ENCODE data around the gene ZFYVE26. TPM values are rescaled to one million over a fixed set of nuclear protein-coding genes. Genes with fewer than 3 reads are reported as not detected.

Gene ZFYVE26
- total RNA-seq, 1 donor from 2014 or later = 40.7 TPM

DNA sequence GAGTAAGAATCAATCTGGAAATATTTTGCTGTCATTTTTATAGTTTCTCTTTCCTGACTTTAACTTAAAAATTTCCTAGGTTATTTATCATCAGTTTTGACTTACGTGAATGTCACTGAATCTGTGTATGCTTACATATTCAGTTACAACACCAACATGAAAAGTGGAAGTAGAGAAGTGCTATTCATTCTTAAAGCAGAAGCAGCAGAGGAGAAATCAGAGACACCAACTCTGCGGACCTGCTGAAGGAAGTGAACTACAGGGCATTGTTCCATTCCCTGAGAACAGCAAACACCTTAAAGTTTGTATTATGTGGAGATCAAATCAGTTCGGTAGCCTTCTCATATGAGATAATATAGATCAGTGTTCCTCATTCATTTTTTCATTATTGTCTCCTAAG lies 37.3 kb upstream of the ZFYVE26 start:
- DNase-seq = no peak
- TF ChIP-seq, protein P1, sequence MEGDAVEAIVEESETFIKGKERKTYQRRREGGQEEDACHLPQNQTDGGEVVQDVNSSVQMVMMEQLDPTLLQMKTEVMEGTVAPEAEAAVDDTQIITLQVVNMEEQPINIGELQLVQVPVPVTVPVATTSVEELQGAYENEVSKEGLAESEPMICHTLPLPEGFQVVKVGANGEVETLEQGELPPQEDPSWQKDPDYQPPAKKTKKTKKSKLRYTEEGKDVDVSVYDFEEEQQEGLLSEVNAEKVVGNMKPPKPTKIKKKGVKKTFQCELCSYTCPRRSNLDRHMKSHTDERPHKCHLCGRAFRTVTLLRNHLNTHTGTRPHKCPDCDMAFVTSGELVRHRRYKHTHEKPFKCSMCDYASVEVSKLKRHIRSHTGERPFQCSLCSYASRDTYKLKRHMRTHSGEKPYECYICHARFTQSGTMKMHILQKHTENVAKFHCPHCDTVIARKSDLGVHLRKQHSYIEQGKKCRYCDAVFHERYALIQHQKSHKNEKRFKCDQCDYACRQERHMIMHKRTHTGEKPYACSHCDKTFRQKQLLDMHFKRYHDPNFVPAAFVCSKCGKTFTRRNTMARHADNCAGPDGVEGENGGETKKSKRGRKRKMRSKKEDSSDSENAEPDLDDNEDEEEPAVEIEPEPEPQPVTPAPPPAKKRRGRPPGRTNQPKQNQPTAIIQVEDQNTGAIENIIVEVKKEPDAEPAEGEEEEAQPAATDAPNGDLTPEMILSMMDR (IDR thresholded peaks at IDR 0.05) = no peak
- Mint-ChIP-seq H3K27ac (no peak overlapping the region), H3K27me3 (no peaks in the 10 kb centered on the region), H3K36me3 (ENCODE audit: low read depth) (peaks cover 4% of the 10 kb centered on the region), H3K4me3 (no peak overlapping the region), H3K9me3 (no peaks in the 10 kb centered on the region), H3K4me1 (peaks cover 16% of the 10 kb centered on the region)
- CTCF ChIA-PET = no interaction called here
- intact Hi-C loops (cut with micrococcal nuclease) = no loop called here
- POLR2A ChIA-PET = no interaction called here
- ATAC-seq (ENCODE audit: low read depth) = peak; percentile 50

DNA sequence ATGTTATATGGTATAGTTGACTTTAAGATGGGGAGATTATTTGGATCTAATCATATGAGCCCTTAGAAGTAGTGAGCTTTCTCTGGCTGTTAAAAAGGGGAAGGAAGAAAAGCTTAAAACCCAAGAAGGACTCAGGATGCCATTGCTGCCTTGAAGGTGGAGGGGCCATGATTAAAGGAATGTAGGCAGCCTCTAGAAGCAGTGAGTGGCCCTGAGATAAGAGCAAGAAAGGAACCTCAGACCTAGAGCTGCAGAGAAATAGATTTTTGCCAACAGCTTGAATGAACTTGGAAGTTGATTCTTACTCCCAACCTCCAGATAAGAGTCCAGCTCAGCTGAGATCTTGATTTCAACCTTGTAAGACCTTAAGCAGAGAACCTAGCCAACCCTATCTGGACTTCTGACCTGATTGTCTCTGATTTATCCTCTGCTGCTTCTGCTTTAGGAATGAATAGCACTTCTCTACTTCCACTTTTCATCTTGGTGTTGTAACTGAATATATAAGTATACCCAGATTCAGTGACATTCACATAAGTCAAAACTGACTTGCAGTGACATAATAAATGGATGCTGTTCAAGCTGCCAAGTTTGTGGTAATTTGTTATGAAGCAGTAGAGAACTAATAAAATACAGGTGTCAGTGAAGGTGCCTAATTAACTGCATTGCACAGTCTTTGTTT lies 36.7 kb upstream of the ZFYVE26 start:
- intact Hi-C loops (cut with micrococcal nuclease) = no loop called here
- DNase-seq (no peak), ATAC-seq (ENCODE audit: low read depth) (peak; percentile 28)
- Mint-ChIP-seq H3K27me3 (no peaks in the 10 kb centered on the region), H3K4me3 (no peak overlapping the region), H3K36me3 (ENCODE audit: low read depth) (peaks cover 6% of the 10 kb centered on the region), H3K9me3 (peaks cover 4% of the 10 kb centered on the region), H3K4me1 (peaks cover 16% of the 10 kb centered on the region), H3K27ac (peak overlapping the region; percentile 7)
- TF ChIP-seq, protein P1 (IDR thresholded peaks at IDR 0.05) = no peak
- CTCF ChIA-PET = no interaction called here
- POLR2A ChIA-PET = no interaction called here

DNA sequence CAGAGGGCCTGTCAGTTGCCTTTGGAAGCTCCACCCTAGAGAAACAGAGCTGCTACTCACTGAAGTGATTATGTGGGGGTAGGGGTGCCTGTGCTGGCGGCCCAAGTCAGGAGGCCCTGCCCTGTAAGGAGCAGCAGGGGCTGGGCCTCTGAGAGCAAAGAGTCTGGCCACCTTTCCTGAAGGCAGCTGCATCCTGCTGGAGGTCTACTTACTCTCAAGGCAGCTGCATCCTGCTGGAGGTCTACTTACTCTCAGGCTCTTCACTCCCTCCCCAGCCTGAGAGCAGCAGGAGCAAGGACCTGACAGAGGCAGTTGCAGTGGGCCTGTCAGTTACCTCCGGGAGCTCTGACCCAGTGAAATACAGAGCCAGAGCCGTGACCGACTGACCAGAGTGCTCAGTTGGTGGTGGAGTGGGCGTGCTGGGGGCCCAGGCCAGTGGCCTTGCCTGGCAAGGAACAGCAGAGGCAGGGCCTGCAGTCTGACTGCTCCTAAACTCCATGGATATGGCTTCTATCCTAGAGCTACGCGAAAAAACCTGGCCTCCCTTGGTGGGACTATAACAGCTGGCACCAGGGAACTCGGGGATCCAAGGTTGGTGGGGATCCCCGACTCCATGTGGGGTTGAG lies 35.5 kb upstream of the ZFYVE26 start:
- TF ChIP-seq, protein P1 (IDR thresholded peaks at IDR 0.05) = no peak
- CTCF ChIA-PET = no interaction called here
- intact Hi-C loops (cut with micrococcal nuclease) = no loop called here
- DNase-seq (no peak), ATAC-seq (ENCODE audit: low read depth) (no peak)
- Mint-ChIP-seq H3K27me3 (no peaks in the 10 kb centered on the region), H3K4me1 (peaks cover 16% of the 10 kb centered on the region), H3K27ac (no peak overlapping the region), H3K9me3 (peaks cover 10% of the 10 kb centered on the region), H3K4me3 (no peak overlapping the region), H3K36me3 (ENCODE audit: low read depth) (peaks cover 9% of the 10 kb centered on the region)
- POLR2A ChIA-PET = no interaction called here

DNA sequence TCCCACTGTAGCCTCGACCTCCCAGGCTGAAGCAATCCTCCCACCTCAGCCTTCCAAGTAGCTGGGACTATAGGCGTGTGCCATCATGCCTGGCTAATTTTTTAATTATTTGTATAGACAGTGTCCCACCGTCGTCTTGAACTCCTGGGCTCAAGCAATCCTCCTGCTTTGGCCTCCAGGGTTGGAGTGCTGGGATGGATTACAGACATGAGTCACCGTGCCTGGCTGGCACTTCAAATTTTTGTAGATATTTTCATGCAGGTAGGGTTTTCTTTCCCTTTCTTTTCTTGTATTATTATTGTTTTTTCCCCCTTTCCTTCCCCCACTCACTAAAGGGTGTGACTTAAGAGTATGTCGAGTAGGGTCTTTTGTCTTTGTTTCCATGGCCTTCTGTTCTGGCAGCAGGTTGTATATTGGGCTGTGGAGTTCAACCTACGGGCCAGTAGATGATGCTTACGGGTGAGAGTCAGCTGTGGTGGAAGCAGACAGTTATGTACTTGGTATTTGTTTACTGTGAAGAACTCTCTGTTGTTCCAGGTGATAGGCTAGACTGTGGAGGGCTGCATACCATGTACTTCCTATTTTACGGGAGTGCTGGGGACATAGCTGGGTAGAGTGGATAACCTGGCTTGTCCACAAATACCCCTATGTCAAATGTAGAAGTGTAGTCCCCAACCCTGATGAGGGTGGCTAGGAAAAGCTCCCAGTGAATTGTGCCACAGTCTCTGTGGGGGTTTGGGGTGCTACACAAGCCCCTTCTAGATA lies 33.9 kb upstream of the ZFYVE26 start:
- intact Hi-C loops (cut with micrococcal nuclease) = no loop called here
- Mint-ChIP-seq H3K4me1 (peaks cover 16% of the 10 kb centered on the region), H3K4me3 (no peak overlapping the region), H3K27ac (no peak overlapping the region), H3K9me3 (peaks cover 12% of the 10 kb centered on the region), H3K36me3 (ENCODE audit: low read depth) (peaks cover 16% of the 10 kb centered on the region), H3K27me3 (no peaks in the 10 kb centered on the region)
- ChIA-PET CTCF (no interaction called here), POLR2A (no interaction called here)
- TF ChIP-seq, protein P1 (IDR thresholded peaks at IDR 0.05) = no peak
- DNase-seq (no peak), ATAC-seq (ENCODE audit: low read depth) (no peak)

DNA sequence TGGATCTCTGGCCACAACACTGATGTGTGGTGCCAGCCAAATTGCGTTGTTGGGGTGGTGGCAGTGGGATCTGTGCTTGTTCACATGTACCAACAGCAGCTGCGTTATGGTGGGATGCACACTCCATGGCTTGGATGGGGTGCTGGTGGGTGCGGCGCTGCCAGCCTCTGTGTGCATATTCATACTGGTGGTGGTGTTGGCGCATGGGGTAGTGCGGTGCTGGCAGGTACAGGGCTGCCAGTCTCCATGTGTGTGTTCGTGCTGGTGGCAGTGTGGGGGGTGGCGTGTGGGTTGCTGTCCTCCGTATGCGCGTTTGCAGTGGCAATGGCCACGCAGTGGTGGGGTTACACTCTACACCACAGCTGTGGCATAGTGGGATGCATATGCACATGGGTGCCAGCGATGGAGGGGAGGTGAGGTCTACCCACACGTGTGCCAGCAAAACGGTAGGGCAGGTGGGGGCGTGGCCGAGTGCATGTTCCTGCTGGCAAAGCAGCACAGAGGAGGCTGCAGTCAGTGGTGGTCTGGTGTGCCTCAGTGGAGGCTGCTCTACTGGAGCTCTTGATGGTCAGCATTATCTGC lies 29.7 kb upstream of the ZFYVE26 start:
- ChIA-PET POLR2A (no interaction called here), CTCF (no interaction called here)
- no peak overlapping the region for H3K27ac Mint-ChIP-seq
- no peaks in the 10 kb centered on the region for H3K27me3 Mint-ChIP-seq
- no peaks in the 10 kb centered on the region for H3K4me1 Mint-ChIP-seq
- ATAC-seq (ENCODE audit: low read depth) (no peak), DNase-seq (no peak)
- intact Hi-C loops (cut with micrococcal nuclease) = no loop called here
- TF ChIP-seq, protein P1 (IDR thresholded peaks at IDR 0.05) = no peak
- peaks cover 25% of the 10 kb centered on the region for H3K36me3 Mint-ChIP-seq (ENCODE audit: low read depth)
- H3K9me3 Mint-ChIP-seq = peaks cover 12% of the 10 kb centered on the region
- H3K4me3 Mint-ChIP-seq = no peak overlapping the region
